ENCODE measurements around the gene ZG16B.

ZG16B gene

DNA sequence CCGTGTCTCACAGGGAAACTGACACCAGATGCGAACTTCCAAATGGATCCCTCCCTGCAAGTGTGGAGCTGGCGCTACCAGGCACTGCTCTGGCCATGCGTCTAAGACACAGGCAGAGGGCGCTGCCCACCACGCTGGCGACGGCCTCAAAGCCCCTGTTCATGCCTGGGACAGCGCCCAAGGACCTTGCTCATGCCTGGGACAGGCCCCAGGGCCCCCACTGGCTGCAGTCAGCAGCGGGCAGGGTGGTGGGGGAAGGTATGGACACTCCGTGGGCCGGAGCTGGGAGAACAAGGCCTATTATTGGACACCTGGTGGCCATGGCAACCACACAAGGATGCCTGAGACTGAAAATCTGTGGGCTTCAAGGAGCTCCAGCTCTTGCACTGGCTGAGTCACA is 8.8 kb downstream of the ZG16B start:
- peaks cover 4% of the 10 kb centered on the region for H3K4me1 ChIP-seq
- H3K4me2 ChIP-seq (ENCODE audit: low read length) = no peak overlapping the region
- no peaks in the 10 kb centered on the region for H3K79me2 ChIP-seq
- no peak overlapping the region for H3K9ac ChIP-seq
- peak; percentile 93 for TF ChIP-seq CTCF (IDR thresholded peaks at IDR 0.05)
- H3K4me3 ChIP-seq (ENCODE audit: low read depth, low read length) = no peak overlapping the region
- H3K9me3 ChIP-seq (ENCODE audit: control insufficient read depth, low read length) = no peaks in the 10 kb centered on the region
- H3K27ac ChIP-seq = no peak overlapping the region
- H2AFZ ChIP-seq = peak overlapping the region; percentile 30
- H3K36me3 ChIP-seq (ENCODE audit: control insufficient read depth, insufficient read depth, low read length) = no peaks in the 10 kb centered on the region
- no peaks in the 10 kb centered on the region for H3K27me3 ChIP-seq (ENCODE audit: control insufficient read depth, insufficient read depth, low read length)

DNA sequence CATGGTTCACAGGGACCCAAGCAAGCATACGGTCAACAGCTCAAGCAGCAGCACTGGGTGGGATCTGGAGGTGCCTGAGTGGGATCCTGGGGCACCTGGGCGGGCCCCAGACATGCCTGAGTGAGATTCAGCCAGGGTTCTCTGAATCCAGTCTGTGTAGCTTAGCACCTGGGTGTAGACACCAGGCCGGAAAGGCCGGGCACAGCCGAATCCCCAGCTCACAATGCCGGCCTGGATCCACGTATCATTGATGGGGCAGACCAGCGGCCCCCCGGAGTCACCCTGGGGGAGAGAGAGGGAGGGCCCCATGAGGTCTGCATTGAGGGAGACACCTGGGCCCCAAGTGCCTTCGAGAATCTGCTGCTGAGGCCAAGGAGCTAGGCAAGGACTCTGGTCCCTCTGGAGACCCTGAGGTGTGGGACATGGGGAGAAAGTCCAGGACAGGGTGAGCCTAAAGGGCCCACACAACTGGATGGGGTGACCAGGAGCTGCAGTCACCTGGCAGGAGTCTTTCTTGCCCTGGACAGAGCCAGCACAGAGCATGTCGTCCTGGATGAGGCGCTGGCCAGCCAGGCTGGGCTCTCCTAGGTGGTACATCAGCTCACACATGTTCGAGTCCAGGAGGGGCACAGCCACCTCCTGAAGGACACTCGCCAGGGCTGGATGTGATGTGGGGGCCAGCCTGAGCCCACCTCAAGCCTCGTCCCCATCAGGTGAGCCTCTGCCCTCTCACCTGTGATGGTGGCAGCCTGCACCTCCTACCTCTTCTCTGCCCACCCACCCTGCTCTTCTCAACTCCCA is 9.7 kb downstream of the ZG16B start:
- no peak overlapping the region for H3K4me3 ChIP-seq (ENCODE audit: low read depth, low read length)
- H3K9ac ChIP-seq = no peak overlapping the region
- H3K36me3 ChIP-seq (ENCODE audit: control insufficient read depth, insufficient read depth, low read length) = no peaks in the 10 kb centered on the region
- no peak overlapping the region for H2AFZ ChIP-seq
- no peaks in the 10 kb centered on the region for H3K9me3 ChIP-seq (ENCODE audit: control insufficient read depth, low read length)
- no peak for TF ChIP-seq CTCF (IDR thresholded peaks at IDR 0.05)
- H3K4me1 ChIP-seq = peaks cover 4% of the 10 kb centered on the region
- H3K27me3 ChIP-seq (ENCODE audit: control insufficient read depth, insufficient read depth, low read length) = no peaks in the 10 kb centered on the region
- H3K79me2 ChIP-seq = no peaks in the 10 kb centered on the region
- H3K27ac ChIP-seq = no peak overlapping the region
- H3K4me2 ChIP-seq (ENCODE audit: low read length) = no peak overlapping the region

DNA sequence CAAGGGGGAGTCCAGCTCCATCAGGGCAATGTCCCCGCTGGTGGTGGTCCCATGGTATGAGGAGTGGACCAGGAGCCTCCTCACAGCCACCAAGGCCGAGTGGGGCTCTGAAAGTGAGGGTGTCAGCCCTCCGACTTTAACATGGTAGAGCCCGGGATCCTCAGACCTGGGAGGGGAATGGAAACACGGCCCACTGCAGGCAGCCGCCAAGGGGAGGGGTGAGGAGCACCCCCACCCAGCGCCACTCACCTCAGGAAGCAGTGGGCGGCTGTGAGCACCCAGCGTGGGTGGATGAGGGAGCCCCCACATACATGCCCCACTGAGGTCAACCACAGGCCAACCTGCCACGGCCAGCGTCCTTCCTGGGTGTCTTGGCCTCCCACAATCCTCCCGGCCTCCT is 10.8 kb downstream of the ZG16B start:
- no peaks in the 10 kb centered on the region for H3K9me3 ChIP-seq (ENCODE audit: control insufficient read depth, low read length)
- H3K36me3 ChIP-seq (ENCODE audit: control insufficient read depth, insufficient read depth, low read length) = no peaks in the 10 kb centered on the region
- H3K4me1 ChIP-seq = peaks cover 4% of the 10 kb centered on the region
- no peak overlapping the region for H3K9ac ChIP-seq
- no peak overlapping the region for H2AFZ ChIP-seq
- TF ChIP-seq CTCF (IDR thresholded peaks at IDR 0.05) = no peak
- H3K4me3 ChIP-seq (ENCODE audit: low read depth, low read length) = no peak overlapping the region
- H3K4me2 ChIP-seq (ENCODE audit: low read length) = no peak overlapping the region
- H3K27ac ChIP-seq = no peak overlapping the region
- no peaks in the 10 kb centered on the region for H3K27me3 ChIP-seq (ENCODE audit: control insufficient read depth, insufficient read depth, low read length)
- no peaks in the 10 kb centered on the region for H3K79me2 ChIP-seq

DNA sequence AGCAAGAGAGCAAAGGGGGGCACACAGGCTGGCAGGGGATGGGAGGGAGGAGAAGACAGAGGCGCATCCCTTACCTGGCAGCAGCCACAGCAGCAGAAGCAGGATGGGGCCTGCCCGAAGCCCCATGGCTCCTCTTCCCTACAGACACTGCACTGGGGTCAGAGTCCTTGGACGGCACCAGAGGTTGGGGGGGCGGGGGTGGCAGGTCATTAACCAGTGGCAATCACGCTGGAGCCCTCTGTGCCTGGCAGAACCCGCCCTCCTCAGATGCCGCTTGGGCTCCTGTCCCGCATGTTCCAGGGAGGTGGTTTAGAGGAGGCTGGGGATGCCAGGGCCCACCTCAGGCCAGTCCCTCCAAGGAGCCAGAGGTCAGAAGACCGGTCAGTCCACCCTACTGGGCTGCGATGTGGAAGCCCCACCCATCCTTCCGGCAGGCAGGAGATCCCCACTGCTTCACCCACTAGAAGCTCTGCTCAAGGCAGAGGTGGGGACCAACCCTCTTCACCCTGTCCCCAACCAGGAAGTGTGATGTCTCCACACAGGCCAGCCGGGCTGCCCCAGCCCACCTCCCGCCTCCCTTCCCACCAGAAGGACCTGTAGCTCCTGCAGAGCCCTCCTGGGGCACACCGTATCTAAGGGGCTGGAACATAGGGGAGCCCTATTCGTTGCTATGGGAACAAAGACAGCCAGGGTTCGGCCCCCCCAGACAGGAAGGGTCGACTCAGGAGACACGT is 11.7 kb downstream of the ZG16B start:
- no peaks in the 10 kb centered on the region for H3K36me3 ChIP-seq (ENCODE audit: control insufficient read depth, insufficient read depth, low read length)
- H3K27ac ChIP-seq = peak overlapping the region; percentile 7
- H3K79me2 ChIP-seq = no peaks in the 10 kb centered on the region
- peaks cover 4% of the 10 kb centered on the region for H3K4me1 ChIP-seq
- peak overlapping the region; percentile 13 for H3K4me2 ChIP-seq (ENCODE audit: low read length)
- no peak overlapping the region for H3K9ac ChIP-seq
- H3K9me3 ChIP-seq (ENCODE audit: control insufficient read depth, low read length) = no peaks in the 10 kb centered on the region
- peak overlapping the region; percentile 75 for H2AFZ ChIP-seq
- TF ChIP-seq CTCF (IDR thresholded peaks at IDR 0.05) = no peak
- H3K4me3 ChIP-seq (ENCODE audit: low read depth, low read length) = no peak overlapping the region
- H3K27me3 ChIP-seq (ENCODE audit: control insufficient read depth, insufficient read depth, low read length) = no peaks in the 10 kb centered on the region

Data from parathyroid adenoma (tissue), 2 donors.